ENCODE results near the gene CISD3.

DNA sequence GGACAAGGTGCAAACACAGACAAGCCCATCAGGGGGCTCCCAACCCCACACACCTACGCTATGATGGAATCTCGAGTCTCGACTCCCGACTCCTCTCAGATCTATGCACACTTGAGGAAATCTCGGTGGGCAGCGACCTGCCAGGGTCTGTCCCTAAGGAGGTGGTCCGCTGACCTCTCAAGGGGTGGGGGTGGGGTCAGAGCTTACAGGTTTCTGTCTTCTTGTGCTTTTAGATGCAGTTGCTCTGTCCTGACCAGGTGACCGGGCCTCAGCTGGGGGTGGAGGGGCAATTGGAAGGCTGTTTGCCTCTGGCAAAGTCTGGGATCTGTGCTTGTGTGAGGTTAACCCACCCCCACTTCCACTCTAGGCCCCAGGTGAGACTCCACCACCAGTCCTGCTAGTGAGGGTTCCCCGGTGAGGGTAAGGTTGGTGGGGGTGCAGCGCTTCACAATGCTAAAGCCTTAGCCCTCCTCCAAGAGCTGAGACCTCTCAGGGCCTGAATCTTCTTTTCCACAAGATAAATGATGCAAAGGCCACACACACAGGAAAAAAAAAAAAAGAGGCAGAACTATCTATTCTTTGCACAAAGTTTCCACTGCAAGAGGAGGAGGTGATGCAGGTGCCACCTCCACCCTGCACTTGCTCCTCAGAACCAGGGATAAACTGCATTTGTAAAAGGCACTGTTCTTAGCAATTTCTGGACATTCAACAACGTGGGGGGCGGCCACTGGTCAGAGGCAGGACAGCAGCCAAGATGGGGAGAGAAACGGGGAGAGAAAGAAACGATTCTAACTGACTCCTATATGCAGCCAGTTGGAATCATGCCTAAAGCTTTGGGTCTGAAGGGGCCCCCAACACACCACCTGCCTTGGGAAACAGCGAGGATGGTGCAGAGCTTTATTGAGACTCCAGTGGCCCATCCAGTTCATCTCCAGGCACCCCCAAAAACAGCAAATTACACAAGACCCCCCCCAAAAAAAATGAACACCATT, 4.1 kb downstream of the CISD3 start:
- TF ChIP-seq, protein P1, sequence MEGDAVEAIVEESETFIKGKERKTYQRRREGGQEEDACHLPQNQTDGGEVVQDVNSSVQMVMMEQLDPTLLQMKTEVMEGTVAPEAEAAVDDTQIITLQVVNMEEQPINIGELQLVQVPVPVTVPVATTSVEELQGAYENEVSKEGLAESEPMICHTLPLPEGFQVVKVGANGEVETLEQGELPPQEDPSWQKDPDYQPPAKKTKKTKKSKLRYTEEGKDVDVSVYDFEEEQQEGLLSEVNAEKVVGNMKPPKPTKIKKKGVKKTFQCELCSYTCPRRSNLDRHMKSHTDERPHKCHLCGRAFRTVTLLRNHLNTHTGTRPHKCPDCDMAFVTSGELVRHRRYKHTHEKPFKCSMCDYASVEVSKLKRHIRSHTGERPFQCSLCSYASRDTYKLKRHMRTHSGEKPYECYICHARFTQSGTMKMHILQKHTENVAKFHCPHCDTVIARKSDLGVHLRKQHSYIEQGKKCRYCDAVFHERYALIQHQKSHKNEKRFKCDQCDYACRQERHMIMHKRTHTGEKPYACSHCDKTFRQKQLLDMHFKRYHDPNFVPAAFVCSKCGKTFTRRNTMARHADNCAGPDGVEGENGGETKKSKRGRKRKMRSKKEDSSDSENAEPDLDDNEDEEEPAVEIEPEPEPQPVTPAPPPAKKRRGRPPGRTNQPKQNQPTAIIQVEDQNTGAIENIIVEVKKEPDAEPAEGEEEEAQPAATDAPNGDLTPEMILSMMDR (IDR thresholded peaks at IDR 0.05) = no peak
- no peak for TF ChIP-seq POLR2A (IDR thresholded peaks at IDR 0.05)
